ENCODE results near the gene GXYLT2.

GRCh38 chr3:72990701-72991395 is 103.0 kb downstream of the GXYLT2 start:
- TF ChIP-seq CTCF (IDR thresholded peaks at IDR 0.05) (no peak), POLR2A (IDR thresholded peaks at IDR 0.05) (no peak)

Data from lower leg skin (tissue), 3 donors.